Frontal cortex (tissue), 4 donors: ENCODE results near the gene GREB1. TPM values are rescaled to one million over a fixed set of nuclear protein-coding genes. Genes with fewer than 3 reads are reported as not detected.

Experiments
- DNase-seq, 2 donors: peaks; one replicate each; pipeline ENCODE4 v3.0.0; 2012; ENCODE audit warnings: low spot score in 2 of 2
- FAIRE-seq: peaks from 2 replicates; lab custom pipeline; 2012; peaks lifted over from hg19 to GRCh38; lab: Jason Lieb, UNC
- small RNA-seq: library from RNA; depleted of rRNA; stranded (forward); fragments of <200 nt; gene quantifications from one replicate; pipeline ENCODE3, GENCODE V24; 2014
- total RNA-seq: library from RNA; depleted of rRNA; stranded (reverse); fragments of >200 nt; gene quantifications from one replicate; pipeline ENCODE4 v1.2.3, GENCODE V29; 2014
- donor health status: control.
- donor health status: control.
- donor health status: control.

GREB1 gene
- total RNA-seq, 1 donor from 2014 or later = 3.7 TPM

GRCh38 chr2:11688222-11689069 lies 154.6 kb downstream of the GREB1 start:
- no peak for FAIRE-seq
- peak; percentile 41 to 64 for DNase-seq

GRCh38 chr2:11691076-11691660 lies 157.3 kb downstream of the GREB1 start:
- FAIRE-seq = no peak

More at GRCh38 chr2:11691076-11691660, 157.3 kb downstream of the GREB1 start:
- no peak for DNase-seq

Small RNA genes lying within 50 kb of the gene (small RNA-seq; reads per million reads assigned to genes)
- gene MIR4429 (not detected), gene RN7SL674P (0.20 reads per million), gene RNA5SP84 (not detected), gene RNU2-13P (4.0 reads per million, percentile 90 among the genes with 10 or more reads in this experiment)

Other genes with a start within 250 kb of the GREB1 start
- gene ROCK2, start 189.4 kb upstream of the GREB1 start, total RNA-seq = 50.5 TPM
- gene E2F6, start 67.9 kb upstream of the GREB1 start, total RNA-seq = 12.2 TPM
- gene NTSR2, start 136.2 kb downstream of the GREB1 start, total RNA-seq = 0.82 TPM
- 28.1 TPM for gene LPIN1, start 212.6 kb downstream of the GREB1 start, total RNA-seq